HG02759 (cell line): ENCODE measurements around the gene DHX16.

Experiments used
- ATAC-seq: cut with Tn5 transposase; IDR thresholded peaks from one replicate; pipeline ENCODE4 v1.9.1; 2021; ENCODE audit warnings: mild to moderate bottlenecking, moderate library complexity; ENCODE audit not compliant: unreplicated experiment

The DHX16 gene

DNA sequence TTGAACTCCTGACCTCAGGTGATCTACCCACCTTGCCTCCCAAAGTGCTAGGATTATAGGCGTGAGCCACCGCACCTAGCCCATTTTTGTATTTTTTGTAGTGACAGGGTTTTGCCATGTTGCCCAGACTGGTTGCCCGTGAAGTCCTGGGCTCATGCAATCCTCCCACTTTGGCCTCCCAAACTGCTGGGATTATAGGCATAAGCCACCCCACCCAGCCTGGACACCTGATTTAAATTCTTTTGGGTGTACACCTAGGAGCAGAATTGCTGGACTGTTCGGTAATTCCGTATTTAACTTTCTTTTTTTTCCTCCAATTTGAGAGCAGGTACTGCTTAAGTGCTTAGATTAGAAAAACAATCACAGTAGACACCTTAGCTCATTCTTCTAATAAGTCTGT lies 23.6 kb upstream of the DHX16 start:
- ATAC-seq, result no peak

DNA sequence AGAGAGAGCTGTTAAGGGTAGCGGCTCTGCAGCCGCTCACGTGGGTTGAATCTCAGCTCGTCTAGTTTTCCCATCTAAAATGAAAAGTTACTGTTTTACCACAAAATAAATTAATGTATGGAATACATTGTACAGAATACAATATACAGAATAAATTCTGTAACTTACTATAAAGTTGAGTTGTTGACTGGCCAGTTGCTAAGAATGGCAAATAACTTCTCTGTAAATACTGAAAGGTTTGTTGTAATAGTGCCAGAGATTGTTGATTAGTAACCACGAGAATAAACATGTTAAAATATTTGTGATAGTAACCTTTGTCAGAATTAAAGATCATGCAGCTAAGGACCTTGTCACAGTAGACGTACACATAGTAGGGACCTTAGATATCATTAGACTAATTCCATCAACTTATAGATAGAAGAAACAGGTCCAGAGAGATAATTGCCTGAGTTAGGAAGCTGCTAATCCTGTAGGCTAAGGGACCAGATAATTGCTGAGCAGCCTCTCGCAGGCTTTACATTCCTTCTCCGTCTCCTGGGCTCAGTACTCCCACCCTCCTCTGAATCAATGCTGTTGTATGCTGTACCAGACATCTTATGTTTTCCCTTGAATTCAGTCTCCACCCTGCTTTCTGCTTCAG lies 18.5 kb upstream of the DHX16 start:
- ATAC-seq, result no peak

GRCh38 chr6:30690403-30691207 lies 17.8 kb upstream of the DHX16 start, which contains the start of gene NRM:
Gene NRM (minus strand): TSS chr6:30690984. CDS start chr6:30690974, 10 bp downstream.
- peak; percentile 41 for ATAC-seq

DNA sequence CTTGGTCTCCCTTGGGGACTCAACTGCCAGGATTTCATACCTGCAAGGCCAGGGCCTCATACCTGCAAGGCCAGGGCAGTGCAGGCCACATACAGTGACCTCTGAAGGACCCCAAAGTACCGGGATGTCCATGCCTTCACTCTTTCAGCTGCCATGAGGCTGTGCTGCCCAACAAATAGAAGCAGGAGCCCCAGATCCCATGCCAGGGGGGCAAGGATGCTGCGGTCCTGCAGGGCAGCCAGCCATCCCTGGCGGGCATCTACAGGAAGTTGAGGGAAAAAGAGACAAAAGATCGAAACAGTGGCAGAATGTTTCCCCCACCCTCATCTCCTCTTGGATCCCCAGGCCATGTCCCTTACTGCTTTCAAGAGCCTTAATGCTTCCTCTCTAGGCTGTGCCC lies 17.2 kb upstream of the DHX16 start:
- ATAC-seq, result no peak

- no peak for ATAC-seq
These were observed 16.4 kb upstream of the DHX16 start for GRCh38 chr6:30689022-30689865.

DNA sequence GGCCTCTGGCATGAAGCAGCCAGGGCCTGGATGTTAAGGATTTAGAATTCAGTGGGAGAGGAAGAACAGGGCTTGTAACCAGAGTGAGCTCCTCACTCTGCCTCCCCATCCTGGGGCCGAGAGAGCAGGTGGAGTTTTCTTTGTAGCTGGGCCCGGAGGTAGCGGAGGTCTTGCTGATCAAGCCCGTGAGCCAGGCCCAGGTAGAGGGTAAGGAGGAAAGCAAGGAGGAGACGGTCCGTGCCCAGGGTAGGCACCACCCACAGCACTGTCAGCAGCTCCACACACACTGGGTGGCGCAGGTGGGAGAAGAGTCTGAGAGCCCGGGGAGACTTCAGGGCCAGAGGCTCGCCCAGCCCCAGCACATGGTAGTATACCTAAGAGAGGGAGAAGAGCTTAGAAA lies 15.8 kb upstream of the DHX16 start:
- ATAC-seq, result no peak

GRCh38 chr6:30687659-30688431 lies 15.0 kb upstream of the DHX16 start:
- ATAC-seq, result no peak

DNA sequence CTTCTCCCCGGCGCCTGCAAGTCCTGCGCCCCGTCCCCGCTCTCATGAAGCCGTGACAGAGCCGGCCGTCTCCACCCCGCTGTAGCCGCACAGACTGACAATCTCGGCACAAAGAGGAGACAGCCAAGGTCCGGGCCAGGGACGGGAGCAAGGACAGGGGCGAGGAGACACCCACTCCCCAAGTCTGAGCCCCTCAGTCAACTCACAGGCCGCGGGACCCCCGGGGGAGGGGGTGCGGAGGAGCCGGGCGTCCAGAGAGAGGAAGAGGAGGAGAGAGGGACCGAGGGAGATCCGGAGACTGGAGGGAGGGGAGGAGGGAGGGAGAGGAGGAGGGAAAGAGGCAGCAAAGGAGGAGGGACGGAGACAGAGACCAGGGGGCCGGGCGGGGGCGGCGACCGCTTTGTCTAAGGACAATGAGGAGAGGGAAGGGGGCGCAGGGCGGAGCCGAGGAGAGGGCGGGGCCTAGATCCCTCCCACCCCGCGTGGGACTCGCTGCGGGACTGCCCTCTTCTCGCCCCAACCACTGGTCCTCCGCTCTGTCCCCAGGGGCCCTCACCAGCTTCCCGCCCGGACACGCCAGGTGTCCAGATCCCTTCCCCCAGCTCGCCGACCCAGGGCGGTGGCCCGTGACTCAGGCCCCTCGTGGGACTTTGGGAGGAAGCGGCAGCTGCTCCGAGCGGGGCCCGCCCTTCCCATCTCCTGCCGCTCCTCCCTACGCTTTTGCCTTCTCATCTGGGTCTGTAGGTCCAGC lies 14.3 kb upstream of the DHX16 start:
- peak; percentile 51 for ATAC-seq

- peak; percentile 22 for ATAC-seq
These were observed 13.5 kb upstream of the DHX16 start, which contains the start of gene PPP1R18 for GRCh38 chr6:30686009-30686907. Gene PPP1R18 (minus strand): TSS chr6:30686645. CDS start chr6:30686018, 627 bp downstream.

DNA sequence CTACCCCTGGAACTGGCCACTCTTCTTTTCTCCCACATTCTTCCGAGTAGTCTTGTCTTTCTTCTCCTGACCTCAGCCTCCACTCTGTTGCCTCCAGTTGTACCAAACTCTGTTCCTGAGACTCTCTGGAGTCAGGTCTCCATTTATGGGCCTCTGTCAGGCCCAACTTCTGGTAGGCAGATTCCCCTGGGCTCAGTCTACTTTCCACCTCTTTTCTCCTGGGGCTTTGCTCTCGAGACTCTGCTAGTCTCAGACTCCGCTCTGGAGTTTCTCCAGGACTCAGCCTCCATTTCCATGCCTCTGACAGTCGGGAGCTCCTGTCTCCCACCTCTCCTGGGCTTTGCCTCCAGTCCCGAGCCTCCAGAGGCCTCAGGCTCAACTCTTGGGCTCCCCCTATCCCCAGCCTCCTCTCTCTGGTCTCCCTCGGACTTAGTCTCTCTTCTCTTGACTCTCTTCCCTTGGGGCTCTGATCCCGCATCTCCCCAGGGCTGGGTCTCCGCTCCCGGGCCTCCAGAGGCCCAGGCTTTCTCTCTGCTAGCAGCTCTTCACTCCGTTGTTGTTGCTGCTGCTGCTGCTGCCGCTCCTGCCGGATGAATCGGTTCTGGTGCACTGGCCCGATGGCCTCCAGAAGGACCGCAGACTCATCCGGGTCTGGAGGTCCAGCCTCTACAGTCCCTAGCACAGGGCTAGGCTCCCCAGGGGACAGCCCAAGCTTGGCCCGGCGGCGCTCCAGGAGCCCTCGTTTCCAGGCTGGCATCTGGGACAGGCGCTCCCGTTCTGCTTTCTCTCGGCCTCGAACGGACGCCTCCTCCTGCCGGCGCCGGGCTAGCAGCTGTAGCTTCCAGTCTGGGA lies 12.6 kb upstream of the DHX16 start:
- no peak for ATAC-seq

DNA sequence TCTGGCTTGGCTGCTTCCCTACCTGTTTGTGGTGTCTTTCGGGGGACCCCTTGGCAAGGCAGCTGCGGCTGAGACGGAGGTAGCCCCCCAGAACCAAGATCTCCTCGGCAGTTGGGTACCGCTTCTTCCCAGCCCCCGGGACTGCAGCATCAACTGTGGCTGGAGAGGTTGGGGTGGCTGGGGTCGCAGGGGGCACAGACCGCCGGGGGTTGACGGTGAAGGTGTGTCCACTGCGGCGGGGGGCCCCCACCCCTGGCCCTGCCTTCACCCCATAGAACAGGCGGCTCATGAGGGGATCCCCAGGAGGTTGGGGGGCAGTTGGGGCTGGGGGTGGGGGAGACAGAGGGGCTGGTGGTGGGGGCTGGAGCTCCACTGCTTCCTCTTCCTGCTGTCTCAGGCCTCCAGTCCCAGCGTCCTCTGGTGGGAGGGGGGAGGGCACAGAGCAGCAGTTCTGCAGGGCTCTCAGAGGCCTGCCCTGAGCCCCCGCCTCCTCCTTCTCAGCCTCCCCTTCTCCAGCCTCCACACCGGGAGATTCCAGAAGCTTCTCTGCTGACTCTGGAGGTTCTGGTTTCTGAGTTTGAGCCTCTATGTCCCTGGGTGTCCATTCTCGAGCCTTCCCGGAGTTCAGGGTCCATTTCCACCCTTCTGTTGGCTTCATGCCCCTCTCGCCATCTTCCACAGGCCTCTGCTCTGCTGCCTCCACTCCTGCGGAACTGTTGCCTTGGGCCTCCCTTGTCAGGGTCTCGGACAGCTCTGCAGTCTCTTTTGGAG lies 11.8 kb upstream of the DHX16 start:
- ATAC-seq, result no peak

DNA sequence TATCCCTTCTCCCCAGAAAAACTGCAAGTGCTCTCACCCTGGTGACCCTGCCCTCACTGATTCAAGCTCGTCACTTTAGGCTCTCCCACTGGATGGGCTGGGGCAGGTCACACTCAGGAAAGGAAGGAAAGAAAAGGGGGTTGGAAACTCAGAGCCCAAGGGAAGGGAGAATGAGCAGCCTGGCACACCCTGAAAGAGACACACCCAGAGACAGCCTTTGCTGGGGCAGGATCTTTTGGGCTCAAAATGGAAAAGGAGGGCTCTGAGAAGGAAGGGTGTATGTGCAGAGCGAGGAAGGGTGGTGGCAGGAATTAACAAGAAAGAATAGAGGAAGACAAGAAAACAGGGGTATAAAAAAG lies 11.2 kb upstream of the DHX16 start:
- ATAC-seq, result no peak

GRCh38 chr6:30683183-30683979 lies 10.6 kb upstream of the DHX16 start:
- ATAC-seq, result no peak

GRCh38 chr6:30682143-30683117 lies 9.6 kb upstream of the DHX16 start:
- ATAC-seq, result peak; percentile 43

GRCh38 chr6:30681766-30682142 lies 8.9 kb upstream of the DHX16 start:
- no peak for ATAC-seq
